HG02870 (cell line): ENCODE results near the gene NFIA.

Experiments
- ATAC-seq: cut with Tn5 transposase; IDR thresholded peaks from one replicate; pipeline ENCODE4 v1.9.1; 2021; ENCODE audit warnings: mild to moderate bottlenecking, moderate library complexity; ENCODE audit not compliant: unreplicated experiment

NFIA gene

GRCh38 chr1:61207416-61207815, 125.1 kb downstream of the NFIA start:
- no peak for ATAC-seq

- ATAC-seq, result no peak
Measured at GRCh38 chr1:61208172-61208571, 125.8 kb downstream of the NFIA start.

GRCh38 chr1:61208831-61209230, 126.5 kb downstream of the NFIA start:
- ATAC-seq, result no peak

GRCh38 chr1:61210435-61211154, 128.2 kb downstream of the NFIA start:
- ATAC-seq, result no peak

GRCh38 chr1:61213245-61214011, 131.1 kb downstream of the NFIA start:
- no peak for ATAC-seq

- no peak for ATAC-seq
Measured at GRCh38 chr1:61215119-61215518, 132.8 kb downstream of the NFIA start.

- no peak for ATAC-seq
Measured at GRCh38 chr1:61215676-61216289, 133.4 kb downstream of the NFIA start.

- ATAC-seq, result no peak
Measured at GRCh38 chr1:61220536-61220935, 138.2 kb downstream of the NFIA start.

- no peak for ATAC-seq
Measured at GRCh38 chr1:61221642-61222041, 139.3 kb downstream of the NFIA start.

- ATAC-seq, result no peak
Measured at GRCh38 chr1:61222240-61222639, 139.9 kb downstream of the NFIA start.

- ATAC-seq, result no peak
Measured at GRCh38 chr1:61223140-61223539, 140.8 kb downstream of the NFIA start.

- ATAC-seq, result no peak
Measured at GRCh38 chr1:61224609-61225008, 142.2 kb downstream of the NFIA start.

- ATAC-seq, result no peak
Measured at GRCh38 chr1:61225478-61225877, 143.1 kb downstream of the NFIA start.

GRCh38 chr1:61226791-61227567, 144.6 kb downstream of the NFIA start:
- ATAC-seq, result no peak

GRCh38 chr1:61227857-61228550, 145.6 kb downstream of the NFIA start:
- ATAC-seq, result no peak

GRCh38 chr1:61230523-61230922, 148.2 kb downstream of the NFIA start:
- no peak for ATAC-seq

GRCh38 chr1:61231795-61232194, 149.4 kb downstream of the NFIA start:
- no peak for ATAC-seq

GRCh38 chr1:61233121-61233660, 150.8 kb downstream of the NFIA start:
- no peak for ATAC-seq

GRCh38 chr1:61234587-61234919, 152.2 kb downstream of the NFIA start:
- no peak for ATAC-seq

- ATAC-seq, result no peak
Measured at GRCh38 chr1:61237147-61237546, 154.8 kb downstream of the NFIA start.
